AG04450 (cell line): ENCODE results near the gene VSIG8. TPM values are rescaled to one million over a fixed set of nuclear protein-coding genes. Genes with fewer than 3 reads are reported as not detected.
A peak's percentile ranks its signal among the peaks of the same experiment; 100 is the strongest.

Source experiments
- CTCF ChIA-PET: fragments of 300-600, 350-600 bp; formaldehyde crosslinking; extraction: SDS; loops from one replicate; lab custom pipeline; 2022; ENCODE audit warnings: antibody characterized with exemption, inconsistent platforms; lab: Charles Lee
- POLR2A ChIA-PET: fragments of 350-600 bp; formaldehyde crosslinking; extraction: SDS; loops from one replicate; lab custom pipeline; 2021; ENCODE audit warnings: antibody characterized with exemption, inconsistent platforms; lab: Yijun Ruan, JAX
- DNase-seq: peaks from one replicate; pipeline ENCODE4 v3.0.0-alpha.2; 2011; ENCODE audit warnings: low read depth, low spot score
- H3K27ac ChIP-seq: one replicate; pipeline ENCODE4 v1.5.1; 2012; ENCODE audit warnings: low read depth, low read length, control low read depth
- H3K27me3 ChIP-seq: one replicate; pipeline ENCODE4 v1.6.0; 2012; ENCODE audit warnings: low read length; ENCODE audit not compliant: control insufficient read depth, insufficient read depth
- H3K4me3 ChIP-seq: 2 replicates; pipeline ENCODE4 v1.5.1; 2011; ENCODE audit warnings: mild to moderate bottlenecking, low read depth, low read length, control low read depth
- H3K9me3 ChIP-seq: 2 replicates; pipeline ENCODE4 v1.5.1; 2012; ENCODE audit warnings: low read length; ENCODE audit not compliant: control insufficient read depth, insufficient read depth
- CTCF ChIP-seq: IDR thresholded peaks from 2 replicates; pipeline ENCODE4 v1.5.1; 2011; ENCODE audit warnings: low read depth, low read length, control low read depth, inconsistent platforms
- polyA plus RNA-seq: library from polyadenylated mRNA; depleted of rRNA; stranded (reverse); fragments of >200 nt; gene quantifications from 2 replicates; pipeline ENCODE4 v1.2.3, GENCODE V29; 2011

The VSIG8 gene
- polyA plus RNA-seq, 1 experiment, result not detected

GRCh38 chr1:159855709-159856108 is 6.7 kb downstream of the VSIG8 start:
- no peaks in the 10 kb centered on the region for H3K9me3 ChIP-seq
- no peak overlapping the region for H3K27ac ChIP-seq
- POLR2A ChIA-PET, result no interaction called here
- peak overlapping the region; percentile 7; the same call in 1 of the 2 replicates for H3K4me3 ChIP-seq
- DNase-seq, result no peak
- CTCF ChIA-PET, result interaction anchor here (1.1 to 1.8 kb wide), 2 partner anchors 34 to 35 kb away, joined by 3 to 4 read pairs; no protein-coding TSS in a partner anchor
- TF ChIP-seq CTCF, result no peak
- H3K27me3 ChIP-seq, result no peaks in the 10 kb centered on the region

GRCh38 chr1:159854693-159855192 is 7.7 kb downstream of the VSIG8 start:
- TF ChIP-seq CTCF, result no peak
- Histone ChIP-seq H3K4me3 (peak overlapping the region; percentile 64), H3K9me3 (no peaks in the 10 kb centered on the region), H3K27me3 (no peaks in the 10 kb centered on the region), H3K27ac (peak overlapping the region; percentile 89)
- POLR2A ChIA-PET, result interaction anchor here (1.4 kb wide), 1 partner anchor 70 kb away, joined by 5 read pairs; the partner anchor contains the start of gene TAGLN2
- peak; percentile 42 for DNase-seq
- CTCF ChIA-PET, result interaction anchor here (1.1 to 4.9 kb wide), 6 partner anchors 9 to 56 kb away, joined by 3 to 48 read pairs (median 6); no protein-coding TSS in a partner anchor

- TF ChIP-seq CTCF, result no peak
These were observed 8.3 kb downstream of the VSIG8 start for GRCh38 chr1:159854116-159854692.

GRCh38 chr1:159853417-159854115 is 8.9 kb downstream of the VSIG8 start:
- H3K9me3 ChIP-seq, result no peaks in the 10 kb centered on the region; the same call in 1 of the 2 replicates
- TF ChIP-seq CTCF, result no peak
- DNase-seq, result no peak
- peak overlapping the region; percentile 64 for H3K4me3 ChIP-seq
- POLR2A ChIA-PET, result interaction anchor here (0.5 to 1.4 kb wide), 6 partner anchors 19 to 854 kb away, joined by 3 to 5 read pairs (median 4); partner anchors contain the start of gene TAGLN2
- CTCF ChIA-PET, result interaction anchor here (0.5 to 4.9 kb wide), 11 partner anchors 11 to 153 kb away, joined by 3 to 48 read pairs (median 4); partner anchors contain the start of gene FCRL6
- H3K27ac ChIP-seq, result peak overlapping the region; percentile 89
- no peaks in the 10 kb centered on the region for H3K27me3 ChIP-seq

More at GRCh38 chr1:159854116-159854692, 8.3 kb downstream of the VSIG8 start:
- ChIA-PET CTCF (interaction anchor here (0.7 to 4.9 kb wide), 6 partner anchors 10 to 152 kb away, joined by 3 to 48 read pairs (median 8); no protein-coding TSS in a partner anchor), POLR2A (interaction anchor here (0.5 to 1.4 kb wide), 5 partner anchors 19 to 576 kb away, joined by 3 to 5 read pairs (median 4); partner anchors contain the start of gene TAGLN2)
- Histone ChIP-seq H3K9me3 (no peaks in the 10 kb centered on the region), H3K27me3 (no peaks in the 10 kb centered on the region), H3K4me3 (peak overlapping the region; percentile 64), H3K27ac (peak overlapping the region; percentile 89)
- no peak for DNase-seq
